T-helper 1 cell treated with Interleukin-12 subunit alpha and Interleukin-12 subunit beta and Interleukin-4 antibody, amounts not matched to agents 30 μg/mL and 1 μg/mL, for 36 hours (primary cell): ENCODE measurements around the gene ZNF853.
"Not testable (repeated sequence)": the region's sequence is repeated elsewhere in the genome, so short reads cannot be mapped to it uniquely, and the experiment has no call there.

Source experiments
- H3K27ac Mint-ChIP-seq: one replicate; pipeline ENCODE4 v1.8.0; 2021; ENCODE audit warnings: mild to moderate bottlenecking, mixed read lengths
- H3K27me3 Mint-ChIP-seq: one replicate; pipeline ENCODE4 v1.8.0; 2021; ENCODE audit warnings: low read depth, mixed read lengths
- H3K36me3 Mint-ChIP-seq: one replicate; pipeline ENCODE4 v1.8.0; 2021; ENCODE audit warnings: low read depth, mixed read lengths
- H3K4me1 Mint-ChIP-seq: one replicate; pipeline ENCODE4 v1.8.0; 2021; ENCODE audit warnings: low read depth, mixed read lengths
- H3K4me3 Mint-ChIP-seq: one replicate; pipeline ENCODE4 v1.8.0; 2021; ENCODE audit warnings: mild to moderate bottlenecking, moderate library complexity, mixed read lengths
- H3K9me3 Mint-ChIP-seq: one replicate; pipeline ENCODE4 v1.8.0; 2021; ENCODE audit warnings: mixed read lengths

Gene ZNF853

GRCh38 chr7:6614953-6615722, at the start of gene ZNF853:
TSS of gene ZNF853 (plus strand) at chr7:6615610. CDS start at chr7:6616175, 565 bp downstream.
- no peaks in the 10 kb centered on the region for H3K4me1 Mint-ChIP-seq
- H3K27me3 Mint-ChIP-seq, result peaks cover 35% of the 10 kb centered on the region
- H3K36me3 Mint-ChIP-seq, result peaks cover 4% of the 10 kb centered on the region
- no peak within 1 kb of the TSS for H3K27ac Mint-ChIP-seq
- H3K9me3 Mint-ChIP-seq, result no peaks in the 10 kb centered on the region
- H3K4me3 Mint-ChIP-seq, result peak within 1 kb of the TSS; percentile 63

GRCh38 chr7:6565655-6566054, 49.8 kb upstream of the ZNF853 start:
- Mint-ChIP-seq H3K27me3 (no peaks in the 10 kb centered on the region), H3K9me3 (no peaks in the 10 kb centered on the region), H3K4me1 (no peaks in the 10 kb centered on the region), H3K4me3 (no peak overlapping the region), H3K27ac (no peak overlapping the region), H3K36me3 (no peaks in the 10 kb centered on the region)

- no peak overlapping the region for H3K4me3 Mint-ChIP-seq
- no peaks in the 10 kb centered on the region for H3K4me1 Mint-ChIP-seq
- H3K27ac Mint-ChIP-seq, result no peak overlapping the region
- H3K36me3 Mint-ChIP-seq, result no peaks in the 10 kb centered on the region
- H3K9me3 Mint-ChIP-seq, result no peaks in the 10 kb centered on the region
- H3K27me3 Mint-ChIP-seq, result no peaks in the 10 kb centered on the region
Observed at GRCh38 chr7:6567886-6568285, 47.5 kb upstream of the ZNF853 start.

GRCh38 chr7:6571160-6571779, 44.1 kb upstream of the ZNF853 start:
- Mint-ChIP-seq H3K36me3 (no peaks in the 10 kb centered on the region), H3K27ac (no peak overlapping the region), H3K9me3 (no peaks in the 10 kb centered on the region), H3K4me3 (no peak overlapping the region), H3K27me3 (no peaks in the 10 kb centered on the region), H3K4me1 (peaks cover 3% of the 10 kb centered on the region)

- peaks cover 8% of the 10 kb centered on the region for H3K4me1 Mint-ChIP-seq
- H3K36me3 Mint-ChIP-seq, result peaks cover 2% of the 10 kb centered on the region
- peak overlapping the region; percentile 26 for H3K4me3 Mint-ChIP-seq
- H3K27ac Mint-ChIP-seq, result no peak overlapping the region
- H3K9me3 Mint-ChIP-seq, result no peaks in the 10 kb centered on the region
- H3K27me3 Mint-ChIP-seq, result no peaks in the 10 kb centered on the region
Observed at GRCh38 chr7:6575281-6576023, 40.0 kb upstream of the ZNF853 start.

- Mint-ChIP-seq H3K27ac (no peak overlapping the region), H3K4me1 (peaks cover 10% of the 10 kb centered on the region), H3K9me3 (no peaks in the 10 kb centered on the region), H3K36me3 (peaks cover 6% of the 10 kb centered on the region), H3K27me3 (no peaks in the 10 kb centered on the region), H3K4me3 (peak overlapping the region; percentile 50)
Observed at GRCh38 chr7:6576024-6576866, 39.2 kb upstream of the ZNF853 start.

GRCh38 chr7:6576867-6577368, 38.5 kb upstream of the ZNF853 start:
- H3K36me3 Mint-ChIP-seq, result peaks cover 12% of the 10 kb centered on the region
- peaks cover 11% of the 10 kb centered on the region for H3K4me1 Mint-ChIP-seq
- peak overlapping the region; percentile 79 for H3K27ac Mint-ChIP-seq
- peak overlapping the region; percentile 81 for H3K4me3 Mint-ChIP-seq
- H3K27me3 Mint-ChIP-seq, H3K9me3 Mint-ChIP-seq: not testable (repeated sequence)

GRCh38 chr7:6577369-6578113, 37.9 kb upstream of the ZNF853 start, which contains the start of gene ZDHHC4:
TSS of gene ZDHHC4 (plus strand) at chr7:6577454. CDS start at chr7:6580562, 3,108 bp downstream.
- H3K27ac Mint-ChIP-seq, result peak within 1 kb of the TSS; percentile 90
- peak within 1 kb of the TSS; percentile 86 for H3K4me3 Mint-ChIP-seq
- H3K4me1 Mint-ChIP-seq, result peaks cover 13% of the 10 kb centered on the region
- H3K9me3 Mint-ChIP-seq, result no peaks in the 10 kb centered on the region
- no peaks in the 10 kb centered on the region for H3K27me3 Mint-ChIP-seq
- peaks cover 16% of the 10 kb centered on the region for H3K36me3 Mint-ChIP-seq

- Mint-ChIP-seq H3K4me1 (peaks cover 13% of the 10 kb centered on the region), H3K27me3 (no peaks in the 10 kb centered on the region), H3K27ac (peak overlapping the region; percentile 90), H3K9me3 (no peaks in the 10 kb centered on the region), H3K4me3 (peak overlapping the region; percentile 86), H3K36me3 (peaks cover 20% of the 10 kb centered on the region)
Observed at GRCh38 chr7:6578114-6579084, 37.0 kb upstream of the ZNF853 start.

- Mint-ChIP-seq H3K4me3 (no peak overlapping the region), H3K9me3 (no peaks in the 10 kb centered on the region), H3K4me1 (peaks cover 13% of the 10 kb centered on the region), H3K27me3 (no peaks in the 10 kb centered on the region), H3K27ac (no peak overlapping the region), H3K36me3 (peaks cover 22% of the 10 kb centered on the region)
Observed at GRCh38 chr7:6579446-6579845, 36.0 kb upstream of the ZNF853 start.

- peaks cover 45% of the 10 kb centered on the region for H3K36me3 Mint-ChIP-seq
- not testable (repeated sequence) for H3K27me3 Mint-ChIP-seq, H3K27ac Mint-ChIP-seq, H3K9me3 Mint-ChIP-seq, H3K4me3 Mint-ChIP-seq
- peaks cover 12% of the 10 kb centered on the region for H3K4me1 Mint-ChIP-seq
Observed at GRCh38 chr7:6585746-6586432, 29.5 kb upstream of the ZNF853 start.

- H3K27ac Mint-ChIP-seq, result peak overlapping the region; percentile 64
- H3K36me3 Mint-ChIP-seq, result peaks cover 36% of the 10 kb centered on the region
- no peaks in the 10 kb centered on the region for H3K9me3 Mint-ChIP-seq
- peak overlapping the region; percentile 52 for H3K4me3 Mint-ChIP-seq
- no peaks in the 10 kb centered on the region for H3K27me3 Mint-ChIP-seq
- peaks cover 10% of the 10 kb centered on the region for H3K4me1 Mint-ChIP-seq
Observed at GRCh38 chr7:6588566-6588965, 26.8 kb upstream of the ZNF853 start.
